BE2C (cell line): ENCODE results near the gene NUBPL.
"Not testable (repeated sequence)": the region's sequence is repeated elsewhere in the genome, so short reads cannot be mapped to it uniquely, and the experiment has no call there.

Experiments
- DNase-seq: peaks from one replicate; pipeline ENCODE4 v3.0.0-alpha.2; 2020
- H3K27me3 ChIP-seq: fragments of 250-450 bp; sonication (Bioruptor Pico); 2 replicates; pipeline ENCODE4 v1.5.1; 2020; ENCODE audit warnings: mild to moderate bottlenecking
- H3K36me3 ChIP-seq: fragments of 250-450 bp; sonication (Bioruptor Pico); 2 replicates; pipeline ENCODE4 v1.5.1; 2020; ENCODE audit warnings: mild to moderate bottlenecking
- H3K4me1 ChIP-seq: fragments of 250-450 bp; sonication (Bioruptor Pico); 2 replicates; pipeline ENCODE4 v1.5.1; 2020
- H3K4me3 ChIP-seq: 2 replicates; pipeline ENCODE4 v1.5.1; 2011; ENCODE audit warnings: low read depth, low read length
- H3K9me3 ChIP-seq: fragments of 250-450 bp; sonication (Bioruptor Pico); 2 replicates; pipeline ENCODE4 v1.5.1; 2020
- TF ChIP-seq, protein P1 (sequence below): IDR thresholded peaks from 2 replicates; pipeline ENCODE4 v1.5.1; 2012; ENCODE audit warnings: mild to moderate bottlenecking, low read depth, low read length

The NUBPL gene

DNA sequence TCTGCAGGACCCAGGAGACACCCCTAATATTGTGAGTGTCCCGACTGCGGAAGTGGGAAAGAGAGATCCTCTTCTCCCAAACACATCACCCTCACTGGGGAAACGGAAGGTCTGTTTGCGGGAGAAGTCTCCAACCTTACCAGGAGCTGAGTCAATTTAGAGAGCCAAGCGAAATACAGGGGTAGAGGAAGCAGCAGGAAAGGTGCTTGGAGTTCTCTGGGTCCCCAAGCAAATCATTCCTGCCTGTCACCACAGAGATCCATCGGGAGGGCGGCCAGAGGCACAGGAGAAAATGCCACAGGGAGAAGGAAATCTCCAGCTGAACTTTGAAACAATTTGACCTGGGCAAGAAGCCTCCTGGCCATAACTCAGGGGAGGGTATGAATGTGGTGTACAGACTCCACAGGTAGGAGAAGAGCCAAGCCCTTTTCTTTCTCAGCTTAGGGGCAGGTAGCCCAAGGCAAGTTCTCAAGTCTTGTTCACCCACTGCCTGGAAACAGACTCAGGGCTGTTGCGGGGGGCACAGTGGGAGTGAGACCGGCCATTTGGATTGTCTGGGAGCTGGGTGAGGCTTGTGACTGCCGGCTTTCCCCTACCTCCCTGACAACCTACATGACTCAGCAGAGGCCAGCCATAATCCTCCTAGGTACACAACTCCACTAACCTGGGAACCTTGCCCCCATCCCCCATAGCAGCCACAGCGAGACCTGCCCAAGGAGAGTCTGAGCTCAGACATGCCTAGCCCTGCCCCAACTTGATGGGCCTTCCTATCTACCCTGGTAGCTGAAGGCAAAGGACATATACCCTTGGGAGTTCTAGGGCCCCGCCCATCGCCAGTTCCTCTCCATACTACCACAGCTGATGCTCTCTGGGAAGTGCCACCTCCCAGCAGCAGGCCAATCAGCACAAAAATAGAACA is 304.0 kb downstream of the NUBPL start:
- Histone ChIP-seq H3K27me3 (no peaks in the 10 kb centered on the region), H3K9me3 (no peaks in the 10 kb centered on the region; the same call in 1 of the 2 replicates), H3K4me3 (no peak overlapping the region), H3K36me3 (no peaks in the 10 kb centered on the region), H3K4me1 (no peaks in the 10 kb centered on the region)
- TF ChIP-seq, protein P1, sequence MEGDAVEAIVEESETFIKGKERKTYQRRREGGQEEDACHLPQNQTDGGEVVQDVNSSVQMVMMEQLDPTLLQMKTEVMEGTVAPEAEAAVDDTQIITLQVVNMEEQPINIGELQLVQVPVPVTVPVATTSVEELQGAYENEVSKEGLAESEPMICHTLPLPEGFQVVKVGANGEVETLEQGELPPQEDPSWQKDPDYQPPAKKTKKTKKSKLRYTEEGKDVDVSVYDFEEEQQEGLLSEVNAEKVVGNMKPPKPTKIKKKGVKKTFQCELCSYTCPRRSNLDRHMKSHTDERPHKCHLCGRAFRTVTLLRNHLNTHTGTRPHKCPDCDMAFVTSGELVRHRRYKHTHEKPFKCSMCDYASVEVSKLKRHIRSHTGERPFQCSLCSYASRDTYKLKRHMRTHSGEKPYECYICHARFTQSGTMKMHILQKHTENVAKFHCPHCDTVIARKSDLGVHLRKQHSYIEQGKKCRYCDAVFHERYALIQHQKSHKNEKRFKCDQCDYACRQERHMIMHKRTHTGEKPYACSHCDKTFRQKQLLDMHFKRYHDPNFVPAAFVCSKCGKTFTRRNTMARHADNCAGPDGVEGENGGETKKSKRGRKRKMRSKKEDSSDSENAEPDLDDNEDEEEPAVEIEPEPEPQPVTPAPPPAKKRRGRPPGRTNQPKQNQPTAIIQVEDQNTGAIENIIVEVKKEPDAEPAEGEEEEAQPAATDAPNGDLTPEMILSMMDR = no peak
- peak; percentile 7 for DNase-seq

DNA sequence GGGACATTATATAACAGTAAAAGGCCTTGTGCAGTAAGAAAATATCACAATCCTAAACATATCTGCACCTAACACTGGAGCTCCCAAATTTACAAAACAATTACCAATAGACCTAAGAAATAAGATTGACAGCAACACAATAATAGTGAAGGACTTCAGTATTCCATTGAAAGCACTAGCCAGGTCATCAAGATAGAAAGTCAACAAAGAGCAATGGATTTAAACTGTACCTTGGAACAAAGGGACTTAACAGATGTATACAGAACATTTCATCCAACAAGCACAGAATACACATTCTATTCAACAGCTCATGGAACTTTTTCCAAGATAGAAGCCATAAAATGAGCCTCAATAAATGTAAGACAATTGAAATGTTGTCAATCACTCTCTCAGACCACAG is 306.4 kb downstream of the NUBPL start:
- H3K27me3 ChIP-seq = no peaks in the 10 kb centered on the region
- no peaks in the 10 kb centered on the region for H3K4me1 ChIP-seq
- no peak for DNase-seq
- H3K4me3 ChIP-seq = no peak overlapping the region
- no peaks in the 10 kb centered on the region for H3K36me3 ChIP-seq
- TF ChIP-seq, protein P1 = no peak
- no peaks in the 10 kb centered on the region; the same call in 1 of the 2 replicates for H3K9me3 ChIP-seq

DNA sequence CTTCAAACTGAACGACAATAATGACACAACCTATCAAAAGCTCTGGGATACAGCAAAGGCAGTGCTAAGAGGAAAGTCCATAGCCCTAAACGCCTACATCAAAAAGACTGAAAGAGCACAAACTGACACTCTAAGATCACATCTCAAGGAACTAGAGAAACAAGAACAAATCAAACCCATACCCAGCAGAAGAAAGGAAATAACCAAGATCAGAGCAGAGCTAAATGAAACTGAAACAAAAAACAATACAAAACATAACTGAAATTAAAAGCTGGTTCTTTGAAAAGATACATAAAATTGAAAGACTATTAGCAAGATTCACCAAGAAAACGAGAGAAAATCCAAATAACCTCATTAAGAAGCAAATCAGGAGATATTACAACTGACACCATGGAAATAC is 306.9 kb downstream of the NUBPL start:
- H3K36me3 ChIP-seq, H3K9me3 ChIP-seq, H3K27me3 ChIP-seq, H3K4me1 ChIP-seq, DNase-seq, H3K4me3 ChIP-seq: not testable (repeated sequence)

DNA sequence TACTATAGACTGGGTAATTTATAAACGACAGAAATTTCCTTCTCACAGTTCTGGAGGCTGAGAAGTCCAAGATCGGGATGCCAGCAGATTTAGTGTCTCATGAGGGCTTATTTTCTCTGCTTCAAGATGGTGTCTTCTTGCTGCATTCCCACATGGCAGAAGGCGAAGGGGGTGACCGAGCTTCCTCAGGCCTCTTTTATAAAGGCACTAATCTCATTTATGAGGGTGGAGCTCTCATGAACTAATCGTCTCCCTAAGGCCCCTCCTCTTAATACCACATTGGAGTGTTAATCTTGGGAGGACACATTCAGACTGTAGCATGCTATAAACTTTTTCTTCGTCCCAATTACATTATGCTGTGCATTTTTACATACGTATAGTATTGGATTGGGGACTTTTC is 315.5 kb downstream of the NUBPL start:
- H3K36me3 ChIP-seq = no peaks in the 10 kb centered on the region
- no peaks in the 10 kb centered on the region for H3K9me3 ChIP-seq
- TF ChIP-seq, protein P1 = no peak
- no peak overlapping the region for H3K4me3 ChIP-seq
- H3K27me3 ChIP-seq = peaks cover 4% of the 10 kb centered on the region
- DNase-seq = no peak
- H3K4me1 ChIP-seq = no peaks in the 10 kb centered on the region

DNA sequence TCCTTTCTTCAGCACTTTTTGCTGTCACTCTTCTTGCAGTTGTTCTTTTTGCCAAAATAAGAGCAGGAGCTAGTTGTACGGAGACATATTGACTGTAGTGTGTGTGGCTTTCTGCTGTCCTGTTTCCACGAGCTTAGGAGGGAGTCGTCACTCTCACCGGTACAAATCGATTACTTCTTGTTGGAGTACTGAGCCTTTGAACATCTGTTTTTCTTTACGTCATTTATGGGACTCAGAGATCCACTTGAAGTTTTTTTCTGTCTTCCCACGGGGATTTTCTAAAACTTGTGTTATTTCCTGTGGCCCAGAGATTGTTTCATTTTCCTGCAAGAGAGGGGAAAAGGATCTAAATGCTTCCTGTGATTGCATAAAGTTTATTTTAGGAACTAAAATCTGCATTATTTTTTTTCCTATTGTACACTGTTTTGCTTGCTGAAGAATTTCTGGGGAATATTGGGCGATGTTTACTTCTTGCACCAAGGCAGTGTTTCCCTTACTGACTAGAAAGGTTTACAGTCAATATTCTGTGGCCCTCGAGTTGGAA is 316.1 kb downstream of the NUBPL start:
- TF ChIP-seq, protein P1 = no peak
- H3K9me3 ChIP-seq = no peaks in the 10 kb centered on the region
- no peak overlapping the region for H3K4me3 ChIP-seq
- peaks cover 4% of the 10 kb centered on the region for H3K27me3 ChIP-seq
- DNase-seq = no peak
- H3K36me3 ChIP-seq = no peaks in the 10 kb centered on the region
- H3K4me1 ChIP-seq = no peaks in the 10 kb centered on the region

DNA sequence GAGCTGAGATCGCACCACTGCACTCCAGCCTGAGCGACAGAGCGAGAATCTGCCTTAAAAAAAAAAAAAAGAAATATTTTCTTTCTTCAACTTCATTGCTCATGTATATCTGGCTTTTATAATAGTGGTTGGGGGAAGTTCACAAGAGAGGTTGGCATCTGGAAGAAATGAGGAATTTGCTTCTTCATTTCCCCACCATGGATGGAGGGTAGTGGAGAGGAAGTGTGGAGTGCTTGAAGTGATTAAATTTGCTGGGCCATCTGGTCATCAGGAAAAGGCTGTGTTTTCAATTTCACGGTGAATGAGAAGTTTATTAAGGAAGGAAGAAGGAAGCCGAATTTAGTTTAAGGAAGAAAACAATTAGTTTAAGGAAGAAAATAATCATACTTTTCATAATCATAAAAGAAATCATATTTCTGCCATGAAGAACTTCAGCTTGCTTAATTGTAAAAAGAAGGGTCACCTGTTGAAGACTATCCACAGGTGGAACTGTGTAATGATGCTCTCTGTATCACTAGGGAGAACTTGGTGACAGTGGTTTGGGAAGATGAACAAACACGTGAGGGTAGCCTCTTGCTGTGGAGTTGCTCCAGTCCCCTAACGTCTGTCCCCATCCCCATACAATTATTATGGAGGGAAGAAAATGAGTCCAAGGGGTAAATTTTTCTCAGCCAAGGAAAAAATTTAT is 318.6 kb downstream of the NUBPL start:
- no peak for DNase-seq
- TF ChIP-seq, protein P1 = no peak
- no peak overlapping the region for H3K4me3 ChIP-seq
- H3K36me3 ChIP-seq = no peaks in the 10 kb centered on the region
- H3K4me1 ChIP-seq = no peaks in the 10 kb centered on the region
- peaks cover 4% of the 10 kb centered on the region for H3K27me3 ChIP-seq
- no peaks in the 10 kb centered on the region for H3K9me3 ChIP-seq
